ENCODE data around the gene PRKCZ. TPM values are rescaled to one million over a fixed set of nuclear protein-coding genes. Genes with fewer than 3 reads are reported as not detected.

PRKCZ gene
- total and polyA plus RNA-seq, 9 of the 15 experiments (the other 6 are each of a cell fraction or from before 2014, with no cell fraction given), result 0.07 to 3.1 (median 1.3) TPM

DNA sequence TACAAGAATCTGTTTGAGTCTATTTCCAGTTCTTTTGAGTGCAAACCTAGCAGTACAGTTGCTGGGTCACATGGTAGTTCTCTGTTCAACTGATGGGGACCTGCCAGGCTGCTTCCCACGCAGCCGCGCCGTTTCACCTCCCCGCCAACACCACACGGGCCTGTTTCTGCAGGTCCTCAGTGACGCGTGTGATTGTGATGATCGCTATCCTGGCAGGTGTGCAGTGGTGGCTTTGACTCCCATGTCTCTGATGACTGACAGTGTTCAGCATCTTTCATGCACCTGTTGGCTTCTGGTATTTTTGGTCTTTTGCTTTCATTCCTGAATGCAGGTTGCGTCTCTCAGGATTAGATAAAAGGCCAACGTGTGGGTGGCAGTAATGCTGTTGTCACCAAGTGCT lies 102.7 kb downstream of the PRKCZ start:
- ATAC-seq (no peak), FAIRE-seq (no peak), DNase-seq (ENCODE audit: extremely low read depth in 1 of 4, low spot score in 3 of 4) (no peak)
- Histone ChIP-seq H4K20me1 (replicated peaks; ENCODE audit: control insufficient read depth, insufficient read depth, low read length) (no peaks in the 10 kb centered on the region), H3K9me1 (ENCODE audit: control insufficient read depth, insufficient read depth, low read length) (peaks cover 5% of the 10 kb centered on the region), H3K9me3 (replicated peaks; ENCODE audit: control insufficient read depth, insufficient read depth, low read depth, low read length) (no peaks in the 10 kb centered on the region; the same call in 1 of the 2 replicates), H2AFZ (ENCODE audit: low read depth, low read length) (no peak overlapping the region), H3K4me1 (replicated peaks in 1 of 2; ENCODE audit: control insufficient read depth in 2 of 2, insufficient read depth in 2 of 2, low read length in 2 of 2) (peaks cover 0 to 10% of the 10 kb centered on the region in 2 experiments; a peak in 1 of 5 replicates), H3K79me2 (ENCODE audit: control insufficient read depth, insufficient read depth, low read length) (no peaks in the 10 kb centered on the region), H3K36me3 (ENCODE audit: control insufficient read depth, insufficient read depth, low read length) (no peaks in the 10 kb centered on the region), H3K4me2 (ENCODE audit: insufficient read depth, low read length) (no peak overlapping the region), H3K9ac (ENCODE audit: insufficient read depth in 1 of 2, low read depth in 2 of 2, low read length in 2 of 2) (no peak overlapping the region), H3K4me3 (no peak overlapping the region), H3K27ac (ENCODE audit: extremely low read depth, low read depth, low read length) (no peak overlapping the region), H3K27me3 (ENCODE audit: control insufficient read depth in 2 of 2, insufficient read depth in 2 of 2, low read length in 2 of 2) (peaks cover 63 to 93% of the 10 kb centered on the region in 2 experiments)
- ChIA-PET CTCF (ENCODE audit: low intra/inter-chr PET ratio) (no interaction called here), POLR2A (interaction anchor here (0.6 to 0.9 kb wide), 2 partner anchors 27 to 1004 kb away, joined by 3 read pairs; no protein-coding TSS in a partner anchor)
- WGBS (ENCODE audit: insufficient coverage, low coverage, missing lambda C conversion rate), result 10% methylated on average over 11 of the region's 11 CpGs
- intact Hi-C loops (cut with micrococcal nuclease), result no loop called here
- BruUV-seq (replicated peaks), result no TSS peak
- in situ Hi-C loops (cut with MboI), result no loop called here
- TF ChIP-seq ZSCAN29 (IDR thresholded peaks at IDR 0.05), result no peak
- no peak for TF ChIP-seq ESRRA (IDR thresholded peaks at IDR 0.05; ENCODE audit: borderline replicate concordance, low read depth)
- TF ChIP-seq ZBTB8A (IDR thresholded peaks at IDR 0.05; ENCODE audit: partially characterized antibody), result no peak
- TF ChIP-seq ZNF12 (CRISPR knock-in tag; IDR thresholded peaks at IDR 0.05), result no peak
- no peak for TF ChIP-seq MIER1 (IDR thresholded peaks at IDR 0.05; ENCODE audit: low read depth)
- TF ChIP-seq, protein P1, sequence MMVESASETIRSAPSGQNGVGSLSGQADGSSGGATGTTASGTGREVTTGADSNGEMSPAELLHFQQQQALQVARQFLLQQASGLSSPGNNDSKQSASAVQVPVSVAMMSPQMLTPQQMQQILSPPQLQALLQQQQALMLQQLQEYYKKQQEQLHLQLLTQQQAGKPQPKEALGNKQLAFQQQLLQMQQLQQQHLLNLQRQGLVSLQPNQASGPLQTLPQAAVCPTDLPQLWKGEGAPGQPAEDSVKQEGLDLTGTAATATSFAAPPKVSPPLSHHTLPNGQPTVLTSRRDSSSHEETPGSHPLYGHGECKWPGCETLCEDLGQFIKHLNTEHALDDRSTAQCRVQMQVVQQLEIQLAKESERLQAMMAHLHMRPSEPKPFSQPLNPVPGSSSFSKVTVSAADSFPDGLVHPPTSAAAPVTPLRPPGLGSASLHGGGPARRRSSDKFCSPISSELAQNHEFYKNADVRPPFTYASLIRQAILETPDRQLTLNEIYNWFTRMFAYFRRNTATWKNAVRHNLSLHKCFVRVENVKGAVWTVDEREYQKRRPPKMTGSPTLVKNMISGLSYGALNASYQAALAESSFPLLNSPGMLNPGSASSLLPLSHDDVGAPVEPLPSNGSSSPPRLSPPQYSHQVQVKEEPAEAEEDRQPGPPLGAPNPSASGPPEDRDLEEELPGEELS (CRISPR knock-in tag; IDR thresholded peaks at IDR 0.05; ENCODE audit: borderline replicate concordance), result no peak
- TF ChIP-seq, protein P2, sequence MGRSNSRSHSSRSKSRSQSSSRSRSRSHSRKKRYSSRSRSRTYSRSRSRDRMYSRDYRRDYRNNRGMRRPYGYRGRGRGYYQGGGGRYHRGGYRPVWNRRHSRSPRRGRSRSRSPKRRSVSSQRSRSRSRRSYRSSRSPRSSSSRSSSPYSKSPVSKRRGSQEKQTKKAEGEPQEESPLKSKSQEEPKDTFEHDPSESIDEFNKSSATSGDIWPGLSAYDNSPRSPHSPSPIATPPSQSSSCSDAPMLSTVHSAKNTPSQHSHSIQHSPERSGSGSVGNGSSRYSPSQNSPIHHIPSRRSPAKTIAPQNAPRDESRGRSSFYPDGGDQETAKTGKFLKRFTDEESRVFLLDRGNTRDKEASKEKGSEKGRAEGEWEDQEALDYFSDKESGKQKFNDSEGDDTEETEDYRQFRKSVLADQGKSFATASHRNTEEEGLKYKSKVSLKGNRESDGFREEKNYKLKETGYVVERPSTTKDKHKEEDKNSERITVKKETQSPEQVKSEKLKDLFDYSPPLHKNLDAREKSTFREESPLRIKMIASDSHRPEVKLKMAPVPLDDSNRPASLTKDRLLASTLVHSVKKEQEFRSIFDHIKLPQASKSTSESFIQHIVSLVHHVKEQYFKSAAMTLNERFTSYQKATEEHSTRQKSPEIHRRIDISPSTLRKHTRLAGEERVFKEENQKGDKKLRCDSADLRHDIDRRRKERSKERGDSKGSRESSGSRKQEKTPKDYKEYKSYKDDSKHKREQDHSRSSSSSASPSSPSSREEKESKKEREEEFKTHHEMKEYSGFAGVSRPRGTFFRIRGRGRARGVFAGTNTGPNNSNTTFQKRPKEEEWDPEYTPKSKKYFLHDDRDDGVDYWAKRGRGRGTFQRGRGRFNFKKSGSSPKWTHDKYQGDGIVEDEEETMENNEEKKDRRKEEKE (IDR thresholded peaks at IDR 0.05; ENCODE audit: borderline replicate concordance in 1 of 2, control insufficient read depth in 1 of 2, low read depth in 2 of 2, low read length in 1 of 2), result no peak
